Loucy (cell line): ENCODE data around the gene PSEN2.

ENCODE experiments used
- H2AFZ ChIP-seq: fragments of 200-600 bp; sonication (generic); 2 replicates; pipeline ENCODE4 v1.6.0; 2016; ENCODE audit warnings: antibody characterized with exemption, mild to moderate bottlenecking, low read length, moderate library complexity
- H3F3A ChIP-seq: fragments of 200-600 bp; 2 replicates; pipeline ENCODE4 v1.6.0; 2016; ENCODE audit warnings: antibody characterized with exemption, low read depth, mild to moderate bottlenecking
- H3K27me3 ChIP-seq: fragments of 200-600 bp; sonication (generic); 2 replicates; pipeline ENCODE4 v1.6.1; 2014; ENCODE audit warnings: low read length, mild to moderate bottlenecking; ENCODE audit not compliant: insufficient read depth, poor library complexity, severe bottlenecking
- H3K36me3 ChIP-seq: fragments of 200-600 bp; sonication (generic); 2 replicates; pipeline ENCODE4 v1.6.1; 2016; ENCODE audit warnings: low read length; ENCODE audit not compliant: insufficient read depth
- H3K4me1 ChIP-seq: fragments of 200-600 bp; sonication (generic); 2 replicates; pipeline ENCODE4 v1.5.1; 2014; ENCODE audit warnings: low read length, mild to moderate bottlenecking; ENCODE audit not compliant: insufficient read depth, poor library complexity, severe bottlenecking
- H3K4me2 ChIP-seq: fragments of 200-600 bp; sonication (generic); 2 replicates; pipeline ENCODE4 v1.6.0; 2014; ENCODE audit warnings: antibody characterized with exemption, low read length, low read depth, mild to moderate bottlenecking; ENCODE audit not compliant: poor library complexity, severe bottlenecking
- H3K4me3 ChIP-seq: fragments of 200-600 bp; sonication (generic); 2 replicates; pipeline ENCODE4 v1.5.1; 2014; ENCODE audit warnings: low read length, mild to moderate bottlenecking, mixed read lengths; ENCODE audit not compliant: poor library complexity, severe bottlenecking
- H3K79me2 ChIP-seq: fragments of 200-600 bp; sonication (generic); 2 replicates; pipeline ENCODE4 v1.6.1; 2014; ENCODE audit warnings: low read length; ENCODE audit not compliant: insufficient read depth
- H3K9ac ChIP-seq: fragments of 200-600 bp; sonication (generic); 2 replicates; pipeline ENCODE4 v1.6.0; 2014; ENCODE audit warnings: mild to moderate bottlenecking, low read depth, low read length, moderate library complexity; ENCODE audit not compliant: poor library complexity, severe bottlenecking
- H3K9me2 ChIP-seq: fragments of 200-600 bp; sonication (generic); replicated peaks from 2 replicates; pipeline ENCODE4 v1.6.1; 2016; ENCODE audit warnings: low read depth, low read length, mixed read lengths
- H3K9me3 ChIP-seq: fragments of 200-600 bp; sonication (generic); 2 replicates; pipeline ENCODE4 v1.6.1; 2014; ENCODE audit warnings: mild to moderate bottlenecking, antibody characterized with exemption, low read length, low read depth; ENCODE audit not compliant: insufficient read depth
- H4K20me1 ChIP-seq: fragments of 200-600 bp; sonication (generic); 2 replicates; pipeline ENCODE4 v1.6.0; 2014; ENCODE audit warnings: antibody characterized with exemption, low read length, mild to moderate bottlenecking; ENCODE audit not compliant: insufficient read depth, poor library complexity, severe bottlenecking
- EZH2phosphoT487 ChIP-seq: fragments of 200-600 bp; IDR thresholded peaks from 2 replicates; pipeline ENCODE4 v1.6.1; 2018; ENCODE audit warnings: antibody characterized with exemption, mild to moderate bottlenecking, moderate library complexity, borderline replicate concordance
- TF ChIP-seq, protein P1 (sequence below): fragments of 200-600 bp; sonication (generic); conservative IDR thresholded peaks from 2 replicates; pipeline ENCODE4 v1.5.1; 2014; ENCODE audit warnings: mild to moderate bottlenecking, antibody characterized with exemption, low read length

PSEN2 gene

DNA sequence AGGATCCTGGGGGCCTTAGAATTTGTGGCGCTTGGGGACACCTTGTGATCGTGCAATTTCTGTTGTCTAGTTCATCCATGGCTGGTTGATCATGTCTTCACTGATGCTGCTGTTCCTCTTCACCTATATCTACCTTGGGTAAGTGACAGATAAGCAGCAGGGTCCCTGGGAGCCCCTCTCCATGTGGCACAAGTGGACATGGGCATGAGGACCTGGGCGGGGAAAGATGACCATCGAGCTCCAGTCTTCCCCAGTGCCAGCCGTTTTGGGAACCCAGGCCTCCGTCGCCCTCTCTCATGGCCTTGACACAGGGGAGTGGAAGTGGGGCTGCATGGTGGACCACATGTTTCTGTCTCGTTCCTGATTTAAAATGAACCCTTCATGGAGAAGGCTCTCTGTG lies 17.6 kb downstream of the PSEN2 start:
- H3K4me2 ChIP-seq: no peak overlapping the region
- H3K79me2 ChIP-seq: no peaks in the 10 kb centered on the region
- H3K27me3 ChIP-seq: no peaks in the 10 kb centered on the region
- TF ChIP-seq, protein P1, sequence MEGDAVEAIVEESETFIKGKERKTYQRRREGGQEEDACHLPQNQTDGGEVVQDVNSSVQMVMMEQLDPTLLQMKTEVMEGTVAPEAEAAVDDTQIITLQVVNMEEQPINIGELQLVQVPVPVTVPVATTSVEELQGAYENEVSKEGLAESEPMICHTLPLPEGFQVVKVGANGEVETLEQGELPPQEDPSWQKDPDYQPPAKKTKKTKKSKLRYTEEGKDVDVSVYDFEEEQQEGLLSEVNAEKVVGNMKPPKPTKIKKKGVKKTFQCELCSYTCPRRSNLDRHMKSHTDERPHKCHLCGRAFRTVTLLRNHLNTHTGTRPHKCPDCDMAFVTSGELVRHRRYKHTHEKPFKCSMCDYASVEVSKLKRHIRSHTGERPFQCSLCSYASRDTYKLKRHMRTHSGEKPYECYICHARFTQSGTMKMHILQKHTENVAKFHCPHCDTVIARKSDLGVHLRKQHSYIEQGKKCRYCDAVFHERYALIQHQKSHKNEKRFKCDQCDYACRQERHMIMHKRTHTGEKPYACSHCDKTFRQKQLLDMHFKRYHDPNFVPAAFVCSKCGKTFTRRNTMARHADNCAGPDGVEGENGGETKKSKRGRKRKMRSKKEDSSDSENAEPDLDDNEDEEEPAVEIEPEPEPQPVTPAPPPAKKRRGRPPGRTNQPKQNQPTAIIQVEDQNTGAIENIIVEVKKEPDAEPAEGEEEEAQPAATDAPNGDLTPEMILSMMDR: no peak
- TF ChIP-seq EZH2phosphoT487: no peak
- H2AFZ ChIP-seq: no peak overlapping the region
- H3K9me2 ChIP-seq: no peaks in the 10 kb centered on the region
- H4K20me1 ChIP-seq: no peaks in the 10 kb centered on the region
- H3K4me1 ChIP-seq: peaks cover 47% of the 10 kb centered on the region
- H3F3A ChIP-seq: no peaks in the 10 kb centered on the region
- no peaks in the 10 kb centered on the region for H3K9me3 ChIP-seq
- no peaks in the 10 kb centered on the region for H3K36me3 ChIP-seq
- no peak overlapping the region for H3K9ac ChIP-seq
- no peak overlapping the region for H3K4me3 ChIP-seq

DNA sequence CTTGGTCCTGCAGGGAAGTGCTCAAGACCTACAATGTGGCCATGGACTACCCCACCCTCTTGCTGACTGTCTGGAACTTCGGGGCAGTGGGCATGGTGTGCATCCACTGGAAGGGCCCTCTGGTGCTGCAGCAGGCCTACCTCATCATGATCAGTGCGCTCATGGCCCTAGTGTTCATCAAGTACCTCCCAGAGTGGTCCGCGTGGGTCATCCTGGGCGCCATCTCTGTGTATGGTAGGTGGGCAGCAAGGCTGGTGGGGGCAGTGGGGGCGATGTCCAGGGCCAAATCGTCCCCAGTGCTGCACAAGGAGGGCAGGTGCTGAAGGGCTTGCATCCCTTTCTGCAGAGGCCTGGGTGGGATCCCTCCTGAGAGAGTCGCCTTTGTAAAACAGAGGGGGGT lies 18.4 kb downstream of the PSEN2 start:
- Histone ChIP-seq H3K4me1 (peaks cover 39% of the 10 kb centered on the region), H3K4me2 (no peak overlapping the region), H3K9ac (no peak overlapping the region), H3K9me3 (no peaks in the 10 kb centered on the region), H3K36me3 (no peaks in the 10 kb centered on the region), H3K4me3 (no peak overlapping the region), H3F3A (no peaks in the 10 kb centered on the region), H4K20me1 (no peaks in the 10 kb centered on the region), H3K27me3 (no peaks in the 10 kb centered on the region), H3K9me2 (no peaks in the 10 kb centered on the region), H2AFZ (no peak overlapping the region), H3K79me2 (no peaks in the 10 kb centered on the region)
- no peak for TF ChIP-seq EZH2phosphoT487

DNA sequence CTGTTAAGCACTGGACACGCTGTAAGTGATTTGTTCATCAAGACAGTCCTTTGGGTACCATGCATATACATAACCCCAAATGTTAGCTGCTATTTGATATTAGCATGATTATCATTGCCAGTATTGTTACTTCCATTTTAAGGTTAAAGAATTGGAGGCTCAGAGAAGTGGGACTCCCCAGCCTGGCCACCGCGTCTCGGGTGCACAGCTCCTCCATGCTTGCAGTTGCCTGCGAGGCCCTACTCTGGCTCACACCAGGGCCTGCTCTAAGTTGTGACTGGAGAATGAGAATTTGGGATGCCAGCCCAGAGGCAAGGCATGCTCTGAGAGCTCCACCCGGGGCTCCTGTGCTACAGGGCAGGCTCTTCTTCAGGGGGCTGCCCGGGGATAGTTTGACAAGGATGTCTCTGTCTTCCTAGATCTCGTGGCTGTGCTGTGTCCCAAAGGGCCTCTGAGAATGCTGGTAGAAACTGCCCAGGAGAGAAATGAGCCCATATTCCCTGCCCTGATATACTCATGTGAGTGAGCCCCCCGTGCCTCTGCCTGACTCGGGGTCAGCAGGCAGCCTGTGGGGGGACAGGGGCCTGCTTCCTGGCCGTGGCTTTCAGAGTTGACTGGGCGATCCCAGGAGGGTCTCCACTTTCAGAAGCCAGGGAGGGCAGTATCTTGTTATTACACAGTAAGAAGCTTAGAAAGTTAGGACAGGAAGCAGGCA lies 19.4 kb downstream of the PSEN2 start:
- no peaks in the 10 kb centered on the region for H3F3A ChIP-seq
- H3K9ac ChIP-seq: no peak overlapping the region
- no peak for TF ChIP-seq EZH2phosphoT487
- TF ChIP-seq, protein P1: no peak
- no peaks in the 10 kb centered on the region for H3K79me2 ChIP-seq
- H2AFZ ChIP-seq: no peak overlapping the region
- no peaks in the 10 kb centered on the region for H3K9me2 ChIP-seq
- no peak overlapping the region for H3K4me2 ChIP-seq
- H3K36me3 ChIP-seq: no peaks in the 10 kb centered on the region
- H4K20me1 ChIP-seq: no peaks in the 10 kb centered on the region
- H3K4me1 ChIP-seq: peaks cover 30% of the 10 kb centered on the region
- no peaks in the 10 kb centered on the region for H3K9me3 ChIP-seq
- no peak overlapping the region for H3K4me3 ChIP-seq
- H3K27me3 ChIP-seq: no peaks in the 10 kb centered on the region
